K562 (cell line): ENCODE measurements around the gene OR1J1. TPM values are rescaled to one million over a fixed set of nuclear protein-coding genes. Genes with fewer than 3 reads are reported as not detected.

Source experiments
- ATAC-seq: fragments of 200-7000 bp; cut with Tn5 transposase; 3 replicates; pipeline ENCODE4 v1.9.1; 2020; ENCODE audit warnings: moderate library complexity
- BruUV-seq: library from RNA; stranded (reverse); fragments of 400-500 nt; replicated peaks from 2 replicates; lab custom pipeline; 2021; lab: Mats Ljungman, UMichigan
- CTCF ChIA-PET: fragments of 300-600 bp; formaldehyde crosslinking; extraction: SDS; loops from one replicate; lab custom pipeline; 2021; ENCODE audit warnings: low intra/inter-chr PET ratio; lab: Yijun Ruan, JAX
- POLR2A ChIA-PET: fragments of 300-600, 350-650 bp; sonication (Branson Sonifier 250); formaldehyde crosslinking; extraction: SDS; loops from one replicate; lab custom pipeline; 2021; ENCODE audit warnings: antibody characterized with exemption, inconsistent platforms; lab: Yijun Ruan, JAX
- DNase-seq, 4 experiments: peaks; one replicate each; pipeline versions ENCODE4 v3.0.0 to v3.0.0-alpha.2; 2011 to 2018; ENCODE audit warnings: low spot score in 3 of 4, mixed read lengths in 3 of 4; ENCODE audit errors: extremely low read depth in 1 of 4
- FAIRE-seq: peaks from 2 replicates; lab custom pipeline; 2011; peaks lifted over from hg19 to GRCh38; lab: Jason Lieb, UNC
- H2AFZ ChIP-seq: 2 replicates; pipeline ENCODE4 v1.6.0; 2011; ENCODE audit warnings: low read depth, low read length, control low read depth, inconsistent platforms
- H3K27ac ChIP-seq: fragments of 200-600 bp; 3 replicates; pipeline ENCODE4 v1.8.0; 2011; ENCODE audit warnings: low read depth, mild to moderate bottlenecking, control low read depth, inconsistent platforms, low read length, moderate library complexity, mixed read lengths; ENCODE audit errors: extremely low read depth
- H3K27me3 ChIP-seq, 2 experiments: fragments of 300-600 bp in 1 of 2; 2 replicates in 1 of 2; 3 replicates in 1 of 2; pipeline versions ENCODE4 v1.6.0 to v1.8.0; 2011; ENCODE audit warnings: inconsistent platforms in 2 of 2, low read length in 2 of 2, mild to moderate bottlenecking in 1 of 2, mixed read lengths in 1 of 2, moderate library complexity in 1 of 2; ENCODE audit not compliant: control insufficient read depth in 2 of 2, insufficient read depth in 2 of 2
- H3K36me3 ChIP-seq: fragments of 300-600 bp; 3 replicates; pipeline ENCODE4 v1.8.0; 2011; ENCODE audit warnings: mild to moderate bottlenecking, low read length, inconsistent platforms; ENCODE audit not compliant: control insufficient read depth, insufficient read depth
- H3K4me1 ChIP-seq, 2 experiments: fragments of 200-600 bp in 1 of 2; replicated peaks in 1 of 2; 2 replicates in 1 of 2; 3 replicates in 1 of 2; pipeline versions ENCODE4 v1.5.1 to v1.8.0; 2011; ENCODE audit warnings: inconsistent platforms in 2 of 2, low read length in 2 of 2, mild to moderate bottlenecking in 1 of 2, mixed read lengths in 1 of 2, moderate library complexity in 1 of 2; ENCODE audit not compliant: control insufficient read depth in 2 of 2, insufficient read depth in 2 of 2
- H3K4me2 ChIP-seq: 2 replicates; pipeline ENCODE4 v1.6.1; 2011; ENCODE audit warnings: low read length, control low read depth, inconsistent platforms, mixed read lengths; ENCODE audit not compliant: insufficient read depth
- H3K4me3 ChIP-seq: fragments of 200-600 bp; sonication (generic), shearing (Covaris generic); 2 replicates; pipeline ENCODE4 v1.5.1; 2016; ENCODE audit warnings: control low read depth, inconsistent platforms
- H3K79me2 ChIP-seq: fragments of 200-600 bp; 3 replicates; pipeline ENCODE4 v1.8.0; 2011; ENCODE audit warnings: low read length, inconsistent platforms; ENCODE audit not compliant: control insufficient read depth, insufficient read depth
- H3K9ac ChIP-seq, 2 experiments: 2 replicates each; pipeline versions ENCODE4 v1.6.0 to v1.6.1; 2011; ENCODE audit warnings: low read depth in 2 of 2, low read length in 2 of 2, control low read depth in 1 of 2, inconsistent platforms in 1 of 2, mild to moderate bottlenecking in 1 of 2, mixed read lengths in 1 of 2; ENCODE audit not compliant: insufficient read depth in 1 of 2
- H3K9me1 ChIP-seq: one replicate; pipeline ENCODE4 v1.6.0; 2011; ENCODE audit warnings: inconsistent platforms, mild to moderate bottlenecking, low read length, moderate library complexity; ENCODE audit not compliant: control insufficient read depth, insufficient read depth
- H3K9me3 ChIP-seq: replicated peaks from 2 replicates; pipeline ENCODE4 v1.5.1; 2011; ENCODE audit warnings: low read depth, low read length, inconsistent platforms; ENCODE audit not compliant: control insufficient read depth, insufficient read depth
- H4K20me1 ChIP-seq: replicated peaks from 2 replicates; pipeline ENCODE4 v1.6.1; 2011; ENCODE audit warnings: low read length, inconsistent platforms, mixed read lengths; ENCODE audit not compliant: control insufficient read depth, insufficient read depth
- CBFA2T3 ChIP-seq: fragments of 450-650 bp; IDR thresholded peaks from 2 replicates; pipeline ENCODE4 v1.6.1; 2017
- CC2D1A ChIP-seq: fragments of 450-650 bp; IDR thresholded peaks from 2 replicates; pipeline ENCODE4 v1.6.1; 2017; ENCODE audit warnings: mild to moderate bottlenecking
- CXXC5 ChIP-seq: fragments of 250-450 bp; sonication (Bioruptor Pico); IDR thresholded peaks from 2 replicates; pipeline ENCODE4 v1.8.0; 2022; ENCODE audit warnings: inconsistent platforms, mild to moderate bottlenecking, moderate library complexity
- ETV6 ChIP-seq, 3 experiments: fragments of 150-350 bp in 1 of 3; sonication (generic) in 1 of 3; formaldehyde crosslinking in 1 of 3; IDR thresholded peaks; 2 replicates each; pipeline versions ENCODE4 v1.6.1 to v1.8.0; 2014 to 2022; ENCODE audit warnings: borderline replicate concordance in 2 of 3, low read depth in 2 of 3, antibody characterized with exemption in 1 of 3, low read length in 1 of 3, mild to moderate bottlenecking in 1 of 3, missing genetic modification reagents in 1 of 3
- RBM39 ChIP-seq: fragments of 200-400 bp; formaldehyde crosslinking; optimal IDR thresholded peaks from 2 replicates; pipeline ENCODE3; 2018; ENCODE audit warnings: low read depth, low read length
- SPI1 ChIP-seq: IDR thresholded peaks from 2 replicates; pipeline ENCODE4 v1.6.1; 2011; ENCODE audit warnings: low read depth, low read length, control low read depth, borderline replicate concordance
- TCF3 ChIP-seq: sonication (generic); formaldehyde crosslinking; IDR thresholded peaks from 2 replicates; pipeline ENCODE4 v1.4.0; 2020; ENCODE audit warnings: mild to moderate bottlenecking, missing genetic modification reagents
- TEAD1 ChIP-seq, 2 experiments: fragments of 450-650 bp in 1 of 2; sonication (generic) in 1 of 2; formaldehyde crosslinking; IDR thresholded peaks; 2 replicates each; pipeline versions ENCODE4 v1.4.0 to v1.8.0; 2020 to 2022; ENCODE audit warnings: mild to moderate bottlenecking in 2 of 2, missing genetic modification reagents in 1 of 2
- WGBS: fragments of 100-300 bp; shearing (Covaris generic); methylation state at CpG from one replicate; pipeline ENCODE4 v1.1.6; 2016; ENCODE audit warnings: low coverage, mixed read lengths; ENCODE audit not compliant: insufficient coverage; ENCODE audit errors: missing lambda C conversion rate; 5-methylcytosine and 5-hydroxymethylcytosine counted together
- in situ Hi-C: fragments of 300-500 bp; cut with MboI; formaldehyde crosslinking; loops from 4 replicates; pipeline ENCODE4 v1.15.0; 2018; ENCODE audit warnings: inconsistent platforms, mixed read lengths
- intact Hi-C: fragments of 100-400 bp; cut with micrococcal nuclease; formaldehyde crosslinking; loops from 2 replicates; pipeline ENCODE4 v1.14.2; 2022
- polyA plus RNA-seq, 8 experiments: library from polyadenylated mRNA; depleted of rRNA in 4 of 8; stranded (reverse) in 5 of 8; unstranded in 3 of 8; fragments of >200 nt; fragmentation: Nextera tagmentation in 2 of 8; fragmentation: Illumina TruSeq in 1 of 8; extraction: Ambion mirVana in 2 of 8; extraction: Trizol in 1 of 8; gene quantifications; 2 replicates each; pipeline versions ENCODE4 v1.2.1 to v1.2.3, GENCODE V29; 2011 to 2014; ENCODE audit warnings: inconsistent platforms in 1 of 8, missing spikeins in 1 of 8
- total RNA-seq, 7 experiments: library from RNA; depleted of rRNA in 6 of 7; stranded (reverse); fragments of >200 nt in 6 of 7; fragmentation: Illumina TruSeq in 2 of 7; extraction: Trizol in 2 of 7; gene quantifications; 2 replicates each; pipeline versions ENCODE4 v1.2.1 to v1.2.3, GENCODE V29; 2011 to 2021; ENCODE audit warnings: low replicate concordance in 1 of 7

OR1J1 gene
- total and polyA plus RNA-seq, 9 of the 15 experiments (the other 6 are each of a cell fraction or from before 2014, with no cell fraction given): not detected

- intact Hi-C loops: no loop called here
- FAIRE-seq: no peak
- no peak for DNase-seq
- Histone ChIP-seq H3K36me3 (no peaks in the 10 kb centered on the region), H3K27ac (no peak overlapping the region), H3K9ac (no peak overlapping the region), H3K27me3 (peaks cover 3 to 16% of the 10 kb centered on the region in 2 experiments; a peak in 3 of 5 replicates), H3K4me1 (peaks cover 0 to 4% of the 10 kb centered on the region in 2 experiments; a peak in 2 of 5 replicates), H3K79me2 (no peaks in the 10 kb centered on the region), H2AFZ (no peak overlapping the region)
- 0% methylated on average over 2 of the region's 2 CpGs for WGBS
- POLR2A ChIA-PET: interaction anchor here (1.6 kb wide), 1 partner anchor 9 kb away, joined by 6 read pairs; no protein-coding TSS in a partner anchor
- TF ChIP-seq CC2D1A: no peak
- TF ChIP-seq ETV6 (IDR thresholded peaks at IDR 0.05; ENCODE audit: borderline replicate concordance in 1 of 2, low read depth in 2 of 2, low read length in 1 of 2): no peak
- no peak for TF ChIP-seq ETV6 (CRISPR knock-in tag; IDR thresholded peaks at IDR 0.05; ENCODE audit: borderline replicate concordance)
- TF ChIP-seq, all 486 proteins: peak for 0
- in situ Hi-C loops: no loop called here
- no peak overlapping the region for H3K4me2 ChIP-seq
- ATAC-seq: no peak
- H4K20me1 ChIP-seq: no peaks in the 10 kb centered on the region
- CTCF ChIA-PET: no interaction called here
- H3K9me1 ChIP-seq: no peaks in the 10 kb centered on the region
- H3K4me3 ChIP-seq: no peak overlapping the region
- H3K9me3 ChIP-seq: no peaks in the 10 kb centered on the region
- no TSS peak for BruUV-seq
Observed at GRCh38 chr9:122475717-122476116, 2.0 kb downstream of the OR1J1 start.

- Histone ChIP-seq H3K27me3 (peaks cover 3 to 16% of the 10 kb centered on the region in 2 experiments; a peak in 3 of 5 replicates), H3K4me1 (peaks cover 0 to 4% of the 10 kb centered on the region in 2 experiments; a peak in 2 of 5 replicates), H2AFZ (no peak overlapping the region), H3K9me1 (no peaks in the 10 kb centered on the region), H3K4me3 (no peak overlapping the region), H3K9me3 (no peaks in the 10 kb centered on the region), H4K20me1 (no peaks in the 10 kb centered on the region), H3K4me2 (peak overlapping the region; percentile 28; the same call in 1 of the 2 replicates), H3K79me2 (no peaks in the 10 kb centered on the region), H3K9ac (no peak overlapping the region), H3K27ac (no peak overlapping the region), H3K36me3 (no peaks in the 10 kb centered on the region)
- BruUV-seq: no TSS peak
- CTCF ChIA-PET: no interaction called here
- POLR2A ChIA-PET: interaction anchor here (0.7 to 1.7 kb wide), 3 partner anchors 9 to 11 kb away, joined by 3 to 7 read pairs (median 6); no protein-coding TSS in a partner anchor
- FAIRE-seq (peak; percentile 58), ATAC-seq (peak; percentile 61), DNase-seq (peak in 1 of 4 experiments; percentile 52)
- in situ Hi-C loops (no loop called here), intact Hi-C loops (no loop called here)
- 3% methylated on average over 3 of the region's 3 CpGs for WGBS
- TF ChIP-seq TEAD1 (CRISPR knock-in tag; IDR thresholded peaks at IDR 0.05): no peak
- TF ChIP-seq CBFA2T3: peak; percentile 74
- no peak for TF ChIP-seq SPI1
- peak; percentile 39; the same call in 1 of the 2 replicates for TF ChIP-seq TCF3 (CRISPR knock-in tag)
- TF ChIP-seq RBM39: no peak
- TF ChIP-seq CXXC5 (CRISPR knock-in tag): peak; percentile 38
Observed at GRCh38 chr9:122474561-122474960, 3.2 kb downstream of the OR1J1 start.
